GM19455 (cell line): Measurements from ENCODE around the gene SREBF1.

Experiments used
- ATAC-seq: cut with Tn5 transposase; IDR thresholded peaks from one replicate; pipeline ENCODE4 v1.9.1; 2021; ENCODE audit not compliant: unreplicated experiment

Gene SREBF1

DNA sequence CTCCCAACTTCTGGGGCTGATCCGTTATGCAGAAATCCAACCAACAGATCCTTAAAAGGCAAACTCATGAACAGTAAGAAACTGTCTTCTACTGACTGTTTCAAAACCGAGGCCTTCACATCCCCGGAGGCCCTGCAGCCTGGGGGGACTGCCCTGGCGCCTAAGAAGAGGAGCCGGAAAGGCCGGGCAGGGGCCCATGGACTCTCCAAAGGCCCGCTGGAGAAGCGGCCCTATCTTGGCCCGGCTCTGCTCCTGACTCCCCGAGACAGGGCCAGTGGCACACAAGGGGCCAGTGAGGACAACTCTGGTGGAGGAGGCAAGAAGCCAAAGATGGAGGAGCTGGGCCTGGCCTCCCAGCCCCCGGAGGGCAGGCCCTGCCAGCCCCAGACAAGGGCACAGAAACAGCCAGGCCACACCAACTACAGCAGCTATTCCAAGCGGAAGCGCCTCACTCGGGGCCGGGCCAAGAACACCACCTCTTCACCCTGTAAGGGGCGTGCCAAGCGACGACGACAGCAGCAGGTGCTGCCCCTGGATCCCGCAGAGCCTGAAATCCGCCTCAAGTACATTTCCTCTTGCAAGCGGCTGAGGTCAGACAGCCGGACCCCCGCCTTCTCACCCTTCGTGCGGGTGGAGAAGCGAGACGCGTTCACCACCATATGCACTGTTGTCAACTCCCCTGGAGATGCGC, 39.5 kb downstream of the SREBF1 start:
- ATAC-seq = no peak

GRCh38 chr17:17796787-17797061, 40.1 kb downstream of the SREBF1 start:
- ATAC-seq = no peak

GRCh38 chr17:17795946-17796786, 40.6 kb downstream of the SREBF1 start:
- no peak for ATAC-seq

GRCh38 chr17:17795296-17795695, 41.5 kb downstream of the SREBF1 start:
- ATAC-seq = no peak

GRCh38 chr17:17794382-17794781, 42.4 kb downstream of the SREBF1 start:
- ATAC-seq = no peak

DNA sequence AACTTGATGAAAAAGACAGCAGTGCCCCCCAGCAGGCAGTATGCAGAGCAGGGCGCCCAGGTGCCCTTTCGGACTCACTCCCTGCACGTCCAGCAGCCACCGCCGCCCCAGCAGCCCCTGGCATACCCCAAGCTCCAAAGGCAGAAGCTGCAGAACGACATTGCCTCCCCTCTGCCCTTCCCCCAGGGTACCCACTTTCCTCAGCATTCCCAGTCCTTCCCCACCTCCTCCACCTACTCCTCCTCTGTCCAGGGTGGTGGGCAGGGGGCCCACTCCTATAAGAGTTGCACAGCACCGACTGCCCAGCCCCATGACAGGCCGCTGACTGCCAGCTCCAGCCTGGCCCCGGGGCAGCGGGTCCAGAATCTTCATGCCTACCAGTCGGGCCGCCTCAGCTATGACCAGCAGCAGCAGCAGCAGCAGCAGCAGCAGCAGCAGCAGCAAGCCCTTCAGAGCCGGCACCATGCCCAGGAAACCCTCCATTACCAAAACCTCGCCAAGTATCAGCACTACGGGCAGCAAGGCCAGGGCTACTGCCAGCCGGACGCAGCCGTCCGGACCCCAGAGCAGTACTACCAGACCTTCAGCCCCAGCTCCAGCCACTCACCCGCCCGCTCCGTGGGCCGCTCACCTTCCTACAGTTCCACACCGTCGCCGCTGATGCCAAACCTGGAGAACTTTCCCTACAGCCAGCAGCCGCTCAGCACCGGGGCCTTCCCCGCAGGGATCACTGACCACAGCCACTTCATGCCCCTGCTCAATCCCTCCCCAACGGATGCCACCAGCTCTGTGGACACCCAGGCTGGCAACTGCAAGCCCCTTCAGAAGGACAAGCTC, 43.2 kb downstream of the SREBF1 start:
- no peak for ATAC-seq

DNA sequence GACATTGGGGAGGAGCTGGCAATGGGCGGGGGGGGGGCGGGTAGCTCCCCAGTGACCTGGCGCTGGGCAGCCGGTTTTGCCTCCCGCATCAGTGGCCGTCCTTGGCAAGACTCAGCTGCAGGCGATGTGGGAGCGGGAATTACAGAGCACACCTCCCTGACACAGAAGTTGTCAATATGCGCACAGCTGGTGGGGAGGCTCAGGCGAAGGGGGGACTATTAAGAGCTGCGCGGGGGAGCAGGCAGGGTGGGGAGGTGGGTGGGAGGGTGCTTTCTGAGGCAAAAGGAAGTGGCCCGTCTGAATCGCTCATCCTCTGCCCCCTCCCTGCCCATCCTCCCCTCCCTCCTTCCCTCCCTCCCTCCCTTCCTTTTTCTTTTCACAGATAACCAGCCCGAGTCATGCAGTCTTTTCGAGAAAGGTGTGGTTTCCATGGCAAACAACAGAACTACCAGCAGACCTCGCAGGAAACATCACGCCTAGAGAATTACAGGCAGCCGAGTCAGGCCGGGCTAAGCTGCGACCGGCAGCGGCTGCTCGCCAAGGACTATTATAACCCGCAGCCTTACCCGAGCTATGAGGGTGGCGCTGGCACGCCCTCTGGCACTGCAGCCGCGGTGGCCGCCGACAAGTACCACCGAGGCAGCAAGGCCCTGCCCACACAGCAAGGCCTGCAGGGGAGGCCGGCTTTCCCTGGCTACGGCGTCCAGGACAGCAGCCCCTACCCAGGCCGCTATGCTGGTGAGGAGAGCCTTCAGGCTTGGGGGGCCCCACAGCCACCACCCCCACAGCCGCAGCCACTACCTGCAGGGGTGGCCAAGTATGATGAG, 44.0 kb downstream of the SREBF1 start:
- no peak for ATAC-seq

DNA sequence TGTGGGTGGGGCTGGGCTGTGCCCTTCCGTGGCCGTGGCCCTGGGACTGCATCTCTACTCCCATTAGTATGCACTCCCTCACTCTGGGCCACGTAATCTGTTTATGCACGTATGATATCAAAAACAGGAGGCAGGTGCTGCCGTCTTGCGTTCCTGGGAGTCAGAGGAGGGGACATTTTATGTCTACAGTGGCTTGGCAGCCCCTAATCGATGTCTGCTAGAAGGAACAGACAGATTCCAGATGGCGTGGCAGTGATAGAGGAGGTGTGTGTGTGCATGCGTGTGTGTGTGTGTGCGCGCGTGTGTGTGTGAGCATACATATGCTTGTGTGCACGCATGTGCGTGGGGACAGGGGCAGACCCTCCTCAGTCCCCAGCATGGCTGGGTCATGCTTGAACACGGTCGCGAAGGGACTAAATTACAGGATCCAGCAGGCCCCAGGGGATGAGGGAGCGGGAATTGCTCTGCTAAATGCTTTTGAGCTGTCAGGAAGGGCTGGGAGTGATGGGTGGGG, 44.7 kb downstream of the SREBF1 start:
- no peak for ATAC-seq

DNA sequence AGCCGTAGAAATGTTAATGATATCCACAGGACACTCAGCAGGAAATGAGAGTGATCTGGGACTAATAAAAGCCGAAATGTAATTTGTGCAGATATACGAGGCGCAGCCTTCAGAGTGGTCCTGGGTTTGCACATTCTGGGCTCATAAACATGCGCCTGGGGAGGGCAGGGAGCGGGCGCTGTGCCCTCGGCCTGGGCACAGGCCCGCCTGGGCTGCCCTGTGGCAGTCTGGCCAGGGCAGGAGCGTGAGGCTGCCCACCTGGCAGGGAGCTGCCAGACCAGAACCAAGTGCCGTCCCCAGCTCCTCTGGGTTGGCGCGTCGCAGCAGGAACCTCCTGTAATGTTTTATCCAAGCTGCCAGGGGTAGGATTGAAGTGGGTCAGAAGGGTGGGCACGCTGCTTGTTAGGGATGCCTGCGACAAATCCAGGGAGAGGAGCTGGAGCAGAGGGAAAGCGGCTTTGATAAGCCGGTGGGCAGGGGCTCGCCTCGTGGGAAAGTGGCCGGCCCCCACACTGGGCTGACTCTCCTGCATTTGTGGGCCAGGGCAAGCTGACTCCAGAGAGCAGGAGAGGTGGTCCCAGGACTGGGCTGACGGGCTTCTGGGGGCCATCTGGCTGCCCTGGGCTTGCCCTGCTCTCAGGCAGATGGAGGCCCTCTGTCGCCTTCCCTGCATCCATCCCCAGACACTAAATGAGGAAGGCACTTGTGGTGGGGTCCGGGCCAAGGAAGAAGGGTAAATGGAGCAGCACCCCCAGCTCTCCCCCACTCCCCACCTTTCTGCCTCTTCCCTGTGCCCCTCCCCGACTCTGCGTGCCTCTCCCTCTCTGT, 45.9 kb downstream of the SREBF1 start:
- no peak for ATAC-seq

GRCh38 chr17:17789828-17790636, 46.8 kb downstream of the SREBF1 start:
- ATAC-seq = no peak

- no peak for ATAC-seq
These were observed 47.4 kb downstream of the SREBF1 start for GRCh38 chr17:17789410-17789809.

DNA sequence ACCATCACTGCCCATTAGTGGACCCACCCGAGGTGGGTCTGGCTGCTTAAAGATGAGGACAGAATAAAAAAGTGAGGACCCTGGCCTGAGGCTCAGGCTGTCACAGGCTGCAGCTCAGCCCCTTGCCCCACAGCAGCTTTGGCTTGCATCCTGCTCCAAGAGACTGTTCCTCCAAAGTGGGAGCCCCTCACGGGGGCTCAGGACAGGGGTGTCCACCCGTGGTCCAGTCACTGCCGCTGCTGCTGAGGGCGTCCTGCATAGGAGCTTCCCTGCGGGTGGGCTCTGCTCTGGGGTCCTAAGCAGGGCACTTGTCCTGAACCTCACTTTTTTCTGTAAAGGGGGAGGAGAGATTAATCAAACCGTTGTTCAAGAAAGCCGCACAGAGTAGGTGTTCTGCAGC, 47.8 kb downstream of the SREBF1 start:
- ATAC-seq = no peak

DNA sequence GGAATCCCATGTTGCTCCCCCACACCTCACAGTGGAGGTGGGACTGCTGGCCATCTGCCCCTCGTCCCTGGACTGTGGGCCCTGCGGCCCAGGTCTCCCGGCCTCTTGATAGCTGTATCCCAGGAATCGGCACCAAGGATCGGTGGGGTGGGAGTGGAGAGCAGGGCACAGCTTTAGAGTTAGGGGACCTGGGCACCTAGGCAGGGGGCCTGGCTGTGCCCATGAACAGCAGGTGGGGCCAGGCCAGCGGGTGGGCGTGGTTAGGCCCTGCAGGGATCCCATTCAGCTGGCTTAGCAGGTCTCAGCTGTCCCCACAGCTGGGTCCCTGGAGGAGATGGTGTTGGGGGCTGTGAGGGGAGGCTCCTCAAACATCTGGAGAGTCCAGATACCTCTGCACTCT, 49.2 kb downstream of the SREBF1 start:
- ATAC-seq = no peak

DNA sequence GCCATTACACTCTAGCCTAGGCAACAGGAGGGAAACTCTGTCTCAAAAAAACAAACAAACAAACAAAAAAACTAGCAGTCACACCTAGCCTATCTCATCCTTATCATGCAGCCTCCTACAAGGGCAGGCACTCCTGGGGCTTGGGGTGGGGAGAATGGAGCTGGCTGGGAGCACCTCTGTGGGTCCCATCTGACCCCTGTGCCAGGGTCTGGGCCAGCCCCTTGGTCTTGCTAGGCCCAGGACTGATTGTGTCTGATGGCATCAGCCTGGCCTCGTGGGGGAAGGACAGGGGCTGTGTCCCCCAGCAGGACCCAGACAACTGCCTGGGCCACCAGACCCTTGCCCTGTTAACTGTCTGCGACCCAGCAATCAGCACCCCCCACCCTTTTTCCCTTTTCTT, 49.8 kb downstream of the SREBF1 start:
- no peak for ATAC-seq

- ATAC-seq = no peak
These were observed 51.4 kb downstream of the SREBF1 start for GRCh38 chr17:17785407-17785806.

DNA sequence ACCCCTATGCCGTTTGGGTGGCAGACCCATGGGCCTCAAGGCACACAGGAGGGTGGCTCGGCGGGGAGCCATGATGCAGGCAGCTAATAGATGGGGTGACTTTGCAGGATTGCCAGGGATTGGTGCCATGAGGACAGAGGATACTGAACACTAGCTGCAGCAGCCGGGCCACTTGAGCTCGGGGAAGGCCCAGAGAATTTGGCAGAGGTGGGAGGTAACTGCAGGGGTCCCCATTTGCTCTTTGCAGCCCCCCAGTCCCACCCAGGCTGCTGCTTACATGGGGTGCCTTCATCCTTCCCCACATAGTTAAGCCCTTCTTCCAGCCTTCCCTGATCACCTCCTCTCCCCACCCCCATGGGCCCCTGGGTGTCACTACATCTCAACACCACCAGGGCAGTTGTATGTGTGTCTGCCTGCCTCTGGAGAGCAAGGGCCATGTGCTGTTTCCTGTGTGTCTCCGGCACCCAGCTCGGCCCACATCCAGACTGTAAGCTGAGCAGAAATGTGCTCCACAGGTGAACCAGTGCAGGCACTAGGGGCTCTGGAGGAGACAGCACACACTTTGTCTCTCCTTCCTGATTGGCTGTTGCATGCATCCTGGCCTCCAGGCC, 52.0 kb downstream of the SREBF1 start:
- ATAC-seq = no peak

- ATAC-seq = no peak
These were observed 52.7 kb downstream of the SREBF1 start for GRCh38 chr17:17783825-17784656.
